Fibroblast of the conjunctiva (primary cell): ENCODE measurements around the gene GATD1.
A peak's percentile ranks its signal among the peaks of the same experiment; 100 is the strongest.

Source experiments
- DNase-seq: peaks from one replicate; pipeline ENCODE4 v3.0.0-alpha.2; 2010; ENCODE audit warnings: low read depth

GATD1 gene

GRCh38 chr11:778976-779954, 2.0 kb upstream of the GATD1 start:
- no peak for DNase-seq

- no peak for DNase-seq
Observed at GRCh38 chr11:776561-777287, 563 bp downstream of the GATD1 start.

GRCh38 chr11:776263-776560, 1.1 kb downstream of the GATD1 start:
- DNase-seq = no peak

DNA sequence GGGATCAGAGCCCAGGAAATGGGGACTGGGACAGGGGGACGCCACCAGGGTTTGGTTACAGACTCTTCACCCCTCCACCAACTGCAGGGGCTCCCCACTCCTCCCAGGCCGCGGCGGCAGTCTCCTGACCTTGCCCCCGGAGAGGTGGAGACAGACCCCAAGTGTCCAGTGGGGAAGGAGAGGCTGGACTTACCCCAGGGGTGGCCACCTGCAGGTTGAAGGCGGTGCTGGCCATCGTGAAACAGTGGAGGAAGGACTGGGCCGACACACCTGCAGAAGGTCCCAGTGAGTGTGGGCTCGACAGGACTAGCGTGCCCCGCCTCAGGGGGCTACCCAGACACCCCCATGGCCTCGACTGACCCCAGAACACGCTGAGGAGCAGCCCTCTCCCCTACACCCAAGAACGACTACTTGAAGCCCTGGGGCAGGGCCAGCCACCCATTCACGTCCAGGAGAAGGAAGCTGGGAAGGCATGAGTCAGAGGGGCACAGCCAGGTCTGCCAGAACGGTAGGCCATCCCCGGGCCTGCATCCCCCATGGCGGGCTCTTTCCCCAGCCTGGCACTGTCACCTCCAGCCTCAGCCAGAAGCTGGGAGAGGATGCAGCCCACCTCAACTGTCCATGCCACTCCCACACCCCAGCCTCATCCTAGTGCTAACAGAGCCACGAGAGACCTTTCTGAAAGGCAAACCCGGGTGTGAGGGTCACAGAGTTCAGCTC, 2.3 kb downstream of the GATD1 start:
- no peak for DNase-seq

DNA sequence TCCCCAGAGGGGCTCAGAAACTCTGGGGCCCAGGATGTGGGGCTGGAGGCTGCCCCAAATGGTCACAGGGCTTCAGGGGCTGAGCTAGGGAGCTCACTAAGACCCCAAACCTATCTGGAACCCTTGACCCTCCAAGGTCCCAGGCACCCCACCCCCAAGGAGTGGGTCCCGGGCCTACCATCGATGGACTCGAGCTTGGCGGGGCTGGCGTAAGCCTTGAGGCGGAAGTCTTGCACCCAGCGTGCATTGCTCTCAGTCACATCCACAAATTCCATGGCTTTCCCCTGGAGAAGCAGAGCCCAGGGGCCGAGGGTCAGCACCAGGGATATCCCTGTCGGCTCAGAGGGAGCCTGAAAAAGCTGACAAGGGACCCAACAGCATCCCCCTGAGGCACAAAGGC, 3.5 kb downstream of the GATD1 start:
- no peak for DNase-seq

- no peak for DNase-seq
Observed at GRCh38 chr11:773425-773824, 3.9 kb downstream of the GATD1 start.

GRCh38 chr11:772429-773390, 4.6 kb downstream of the GATD1 start:
- DNase-seq = no peak

- DNase-seq = no peak
Observed at GRCh38 chr11:771617-772204, 5.6 kb downstream of the GATD1 start.

- DNase-seq = no peak
Observed at GRCh38 chr11:770642-771616, 6.4 kb downstream of the GATD1 start.

GRCh38 chr11:769887-770641, 7.2 kb downstream of the GATD1 start:
- no peak for DNase-seq

DNA sequence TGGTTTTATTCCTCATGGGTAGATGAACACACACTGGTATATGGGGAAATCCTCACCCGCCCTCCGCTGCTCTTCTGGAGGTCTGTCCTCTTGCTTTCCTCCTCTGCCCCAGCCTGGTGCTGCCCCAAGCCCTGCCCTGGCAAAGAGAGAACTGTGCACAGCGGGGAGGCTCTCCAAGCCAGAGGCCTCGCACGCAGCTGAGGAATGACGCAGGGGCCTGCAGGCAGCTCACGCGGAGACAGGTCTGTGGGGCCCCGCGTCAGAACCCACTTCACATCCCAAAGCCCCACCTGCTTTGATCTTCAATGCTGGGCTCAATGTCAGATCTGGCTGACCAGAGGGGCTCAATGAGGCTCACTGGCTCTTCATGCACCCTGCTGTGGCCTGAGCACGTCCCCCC, 10.0 kb downstream of the GATD1 start:
- no peak for DNase-seq

DNA sequence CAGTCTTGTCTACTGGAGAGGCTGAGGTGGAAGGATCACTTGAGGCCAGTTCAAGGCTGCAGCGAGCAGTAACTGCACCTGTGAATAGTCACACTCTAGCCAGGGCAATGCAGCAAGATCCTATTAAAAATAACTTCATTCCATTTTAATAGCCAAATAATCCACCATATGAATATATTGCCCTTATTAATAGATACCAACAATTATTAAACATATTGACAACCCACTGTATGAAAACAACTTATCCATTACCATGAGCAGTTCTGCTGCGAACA, 10.4 kb downstream of the GATD1 start:
- no peak for DNase-seq

GRCh38 chr11:766106-766935, 11.0 kb downstream of the GATD1 start:
- DNase-seq = no peak

DNA sequence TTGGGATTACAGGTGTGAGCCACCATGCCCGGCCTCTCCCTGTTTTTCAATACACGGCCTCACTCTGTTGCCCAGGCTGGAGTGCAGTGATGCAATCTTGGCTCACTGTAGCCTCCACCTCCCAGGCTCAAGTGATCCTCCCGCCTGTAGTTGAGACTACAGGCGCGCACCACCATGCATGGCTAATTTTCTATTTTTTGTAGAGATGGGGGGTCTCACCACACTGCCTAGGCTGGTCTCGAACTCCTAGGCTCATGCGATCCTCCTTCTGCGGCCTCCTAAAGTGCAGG, 11.5 kb downstream of the GATD1 start:
- DNase-seq = no peak

GRCh38 chr11:765025-765801, 12.1 kb downstream of the GATD1 start:
- DNase-seq = peak; percentile 36

DNA sequence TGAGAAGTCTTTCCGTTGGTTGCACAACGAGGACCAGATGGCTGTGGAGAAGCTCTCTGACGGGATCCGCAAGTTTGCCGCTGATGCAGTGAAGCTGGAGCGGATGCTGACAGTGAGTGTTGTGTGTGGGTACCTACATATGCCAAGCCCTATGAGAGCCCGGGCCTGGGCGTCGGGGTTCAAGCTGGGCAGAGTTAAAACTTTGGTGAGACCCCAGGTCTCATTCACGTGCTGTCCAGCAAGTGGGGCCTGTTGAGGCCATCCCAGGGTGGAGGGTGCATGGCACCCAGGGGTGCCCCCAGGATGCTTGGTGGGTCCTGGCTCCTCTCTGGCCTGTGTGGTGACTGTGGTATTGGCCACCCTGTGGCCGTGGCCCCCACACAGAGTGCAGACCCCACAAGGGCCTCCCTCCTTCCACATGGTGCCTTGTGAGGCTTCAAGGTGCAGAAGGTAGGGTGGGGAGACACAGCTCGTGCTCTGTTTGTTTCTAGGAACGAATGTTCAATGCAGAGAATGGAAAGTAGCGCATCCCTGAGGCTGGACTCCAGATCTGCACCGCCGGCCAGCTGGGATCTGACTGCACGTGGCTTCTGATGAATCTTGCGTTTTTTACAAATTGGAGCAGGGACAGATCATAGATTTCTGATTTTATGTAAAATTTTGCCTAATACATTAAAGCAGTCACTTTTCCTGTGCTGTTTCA, 12.8 kb downstream of the GATD1 start:
- DNase-seq = no peak

GRCh38 chr11:763549-764321, 13.6 kb downstream of the GATD1 start:
- DNase-seq = no peak
